H9 (cell line): ENCODE results near the gene SIL1. TPM values are rescaled to one million over a fixed set of nuclear protein-coding genes. Genes with fewer than 3 reads are reported as not detected.

Experiments used
- DNase-seq: peaks from one replicate; pipeline ENCODE4 v3.0.0-alpha.2; 2017
- H2AFZ ChIP-seq: one replicate; pipeline ENCODE4 v1.6.1; 2013; ENCODE audit warnings: mild to moderate bottlenecking, low read length, control low read depth, moderate library complexity
- H2AK5ac ChIP-seq: 2 replicates; pipeline ENCODE4 v1.6.1; 2013; ENCODE audit warnings: low read length, control low read depth, mixed read lengths; ENCODE audit not compliant: insufficient read length
- H2BK120ac ChIP-seq: one replicate; pipeline ENCODE4 v1.6.1; 2013; ENCODE audit warnings: low read depth, mild to moderate bottlenecking, low read length, control low read depth, inconsistent platforms; ENCODE audit not compliant: poor library complexity, severe bottlenecking
- H2BK12ac ChIP-seq: 2 replicates; pipeline ENCODE4 v1.6.1; 2013; ENCODE audit warnings: low read length, control low read depth, mixed read lengths, low read depth; ENCODE audit not compliant: insufficient read length
- H2BK15ac ChIP-seq: 2 replicates; pipeline ENCODE4 v1.6.1; 2013; ENCODE audit warnings: low read depth, low read length, control low read depth
- H2BK20ac ChIP-seq: one replicate; pipeline ENCODE4 v1.6.1; 2013; ENCODE audit warnings: low read depth, mild to moderate bottlenecking, low read length, control low read depth, inconsistent platforms; ENCODE audit not compliant: poor library complexity, severe bottlenecking
- H2BK5ac ChIP-seq: 2 replicates; pipeline ENCODE4 v1.6.1; 2013; ENCODE audit warnings: low read length, control low read depth, mixed read lengths; ENCODE audit not compliant: insufficient read length
- H3K14ac ChIP-seq: 2 replicates; pipeline ENCODE4 v1.6.1; 2013; ENCODE audit warnings: low read length, control low read depth; ENCODE audit not compliant: insufficient read depth
- H3K18ac ChIP-seq: 2 replicates; pipeline ENCODE4 v1.6.1; 2013; ENCODE audit warnings: low read depth, mild to moderate bottlenecking, mixed read lengths, low read length, control low read depth; ENCODE audit not compliant: insufficient read length
- H3K23ac ChIP-seq: 2 replicates; pipeline ENCODE4 v1.6.1; 2013; ENCODE audit warnings: low read length, control low read depth, mixed read lengths, low read depth; ENCODE audit not compliant: insufficient read length
- H3K23me2 ChIP-seq: 2 replicates; pipeline ENCODE4 v1.6.1; 2013; ENCODE audit warnings: low read depth, mild to moderate bottlenecking, mixed read lengths, low read length, control low read depth; ENCODE audit not compliant: insufficient read length, poor library complexity, severe bottlenecking
- H3K27ac ChIP-seq: 2 replicates; pipeline ENCODE4 v1.5.1; 2013; ENCODE audit warnings: low read length, control low read depth, mixed read lengths, low read depth; ENCODE audit not compliant: insufficient read length
- H3K27me3 ChIP-seq: 2 replicates; pipeline ENCODE4 v1.6.1; 2013; ENCODE audit warnings: low read length, control low read depth, inconsistent platforms; ENCODE audit not compliant: insufficient read depth
- H3K4ac ChIP-seq: 2 replicates; pipeline ENCODE4 v1.6.1; 2013; ENCODE audit warnings: low read depth, mild to moderate bottlenecking, control low read depth, inconsistent platforms, low read length, moderate library complexity
- H3K4me1 ChIP-seq: 2 replicates; pipeline ENCODE4 v1.6.1; 2013; ENCODE audit warnings: low read length, control low read depth, inconsistent platforms; ENCODE audit not compliant: insufficient read depth
- H3K4me2 ChIP-seq: 2 replicates; pipeline ENCODE4 v1.6.1; 2013; ENCODE audit warnings: low read length, control low read depth, mixed read lengths; ENCODE audit not compliant: insufficient read length, insufficient read depth
- H3K56ac ChIP-seq: 2 replicates; pipeline ENCODE4 v1.6.1; 2013; ENCODE audit warnings: low read depth, mild to moderate bottlenecking, mixed read lengths, low read length, control low read depth; ENCODE audit not compliant: insufficient read length
- H3K79me1 ChIP-seq: 2 replicates; pipeline ENCODE4 v1.6.1; 2013; ENCODE audit warnings: low read depth, mild to moderate bottlenecking, moderate library complexity, low read length, control low read depth, inconsistent platforms; ENCODE audit not compliant: insufficient read depth, poor library complexity, severe bottlenecking
- H3K79me2 ChIP-seq: 2 replicates; pipeline ENCODE4 v1.6.1; 2013; ENCODE audit warnings: low read length, control low read depth, inconsistent platforms; ENCODE audit not compliant: insufficient read depth
- H3K9ac ChIP-seq: 2 replicates; pipeline ENCODE4 v1.6.1; 2013; ENCODE audit warnings: low read length, control low read depth, mixed read lengths; ENCODE audit not compliant: insufficient read length; ENCODE audit errors: extremely low read depth
- H3K9me3 ChIP-seq: one replicate; pipeline ENCODE4 v1.6.1; 2013; ENCODE audit warnings: low read depth, low read length, inconsistent platforms; ENCODE audit not compliant: control insufficient read depth
- H3T11ph ChIP-seq: one replicate; pipeline ENCODE4 v1.6.1; 2013; ENCODE audit warnings: mild to moderate bottlenecking, low read length, control low read depth, inconsistent platforms
- H4K20me1 ChIP-seq: one replicate; pipeline ENCODE4 v1.6.1; 2013; ENCODE audit not compliant: control insufficient read depth, insufficient read length, insufficient read depth
- H4K5ac ChIP-seq: 2 replicates; pipeline ENCODE4 v1.6.1; 2013; ENCODE audit warnings: low read depth, mild to moderate bottlenecking, mixed read lengths, low read length, control low read depth; ENCODE audit not compliant: insufficient read length
- H4K8ac ChIP-seq: replicated peaks from 2 replicates; pipeline ENCODE4 v1.6.1; 2013; ENCODE audit warnings: low read length, control low read depth, mixed read lengths, low read depth; ENCODE audit not compliant: insufficient read length
- H4K91ac ChIP-seq: 2 replicates; pipeline ENCODE4 v1.6.1; 2013; ENCODE audit warnings: low read depth, mild to moderate bottlenecking, moderate library complexity, mixed read lengths, low read length, control low read depth; ENCODE audit not compliant: insufficient read length
- H3K27ac Mint-ChIP-seq, 3 experiments: 2 replicates in 2 of 3; 3 replicates in 1 of 3; pipeline ENCODE4 v1.8.0; 2020 to 2021; ENCODE audit warnings: mixed read lengths in 3 of 3, mild to moderate bottlenecking in 1 of 3, moderate library complexity in 1 of 3
- H3K27me3 Mint-ChIP-seq: 2 replicates; pipeline ENCODE4 v1.8.0; 2021; ENCODE audit warnings: low read depth, mild to moderate bottlenecking, moderate library complexity, mixed read lengths
- H3K36me3 Mint-ChIP-seq, 3 experiments: 2 replicates in 2 of 3; 3 replicates in 1 of 3; pipeline ENCODE4 v1.8.0; 2020 to 2021; ENCODE audit warnings: low read depth in 3 of 3, mixed read lengths in 3 of 3; ENCODE audit not compliant: insufficient read depth in 1 of 3
- H3K4me1 Mint-ChIP-seq, 2 experiments: 2 replicates each; pipeline ENCODE4 v1.8.0; 2020; ENCODE audit warnings: mixed read lengths in 2 of 2
- H3K4me3 Mint-ChIP-seq, 2 experiments: 2 replicates in 1 of 2; 3 replicates in 1 of 2; pipeline ENCODE4 v1.8.0; 2020 to 2021; ENCODE audit warnings: mild to moderate bottlenecking in 2 of 2, mixed read lengths in 2 of 2, moderate library complexity in 1 of 2
- H3K9me3 Mint-ChIP-seq, 2 experiments: 2 replicates in 1 of 2; 3 replicates in 1 of 2; pipeline ENCODE4 v1.8.0; 2020; ENCODE audit warnings: mild to moderate bottlenecking in 2 of 2, mixed read lengths in 2 of 2, moderate library complexity in 1 of 2
- WGBS: extraction: QIAGEN DNeasy Blood & Tissue Kit; methylation state at CpG from one replicate; pipeline ENCODE4 v1.1.7; 2013; ENCODE audit warnings: missing lambda C conversion rate, low lambda C conversion rate, mixed read lengths; ENCODE audit not compliant: insufficient read length; ENCODE audit errors: extremely low coverage; 5-methylcytosine and 5-hydroxymethylcytosine counted together
- total RNA-seq: library from RNA; stranded (reverse); gene quantifications from 2 replicates; pipeline ENCODE4 v1.2.1, GENCODE V29; 2021
- TF ChIP-seq, protein P1 (sequence below): fragments of 200-600 bp; sonication (generic); conservative IDR thresholded peaks from 3 replicates; pipeline ENCODE4 v1.8.0; 2021; ENCODE audit warnings: antibody characterized with exemption, mild to moderate bottlenecking

SIL1 gene
- total RNA-seq, 1 experiment from 2014 or later: 10.6 TPM

DNA sequence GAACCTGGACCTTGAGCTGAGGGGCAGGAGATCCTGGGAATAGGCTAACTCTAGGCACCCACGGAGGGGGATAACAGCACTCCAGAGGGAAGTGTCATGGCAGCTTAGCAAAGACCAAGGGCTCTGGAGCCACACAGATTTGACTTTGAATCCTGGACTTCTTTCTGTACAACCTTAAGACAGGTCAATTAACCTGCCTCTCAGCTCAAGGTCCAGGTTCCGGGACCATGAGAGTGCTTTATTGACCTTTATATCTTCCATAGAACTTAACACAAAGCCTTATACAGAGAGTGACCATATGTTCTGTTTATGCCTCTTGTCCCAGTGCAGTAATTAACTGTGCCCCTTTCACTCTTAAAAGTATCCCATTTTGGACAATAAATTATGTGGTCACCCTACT is 232.5 kb downstream of the SIL1 start:
- H4K91ac ChIP-seq: no peak overlapping the region
- no peak overlapping the region for H4K5ac ChIP-seq
- no peak overlapping the region for H2BK15ac ChIP-seq
- H3K14ac ChIP-seq: no peak overlapping the region
- no peak overlapping the region for H3T11ph ChIP-seq
- no peak overlapping the region for H2BK12ac ChIP-seq
- Mint-ChIP-seq H3K27me3 (no peaks in the 10 kb centered on the region; the same call in 1 of the 2 replicates), H3K9me3 (no peaks in the 10 kb centered on the region), H3K36me3 (no peaks in the 10 kb centered on the region), H3K4me1 (peaks cover 34 to 60% of the 10 kb centered on the region in 2 experiments), H3K4me3 (no peak overlapping the region), H3K27ac (no peak overlapping the region; a peak in 1 of 7 replicates)
- no peak overlapping the region for H2BK5ac ChIP-seq
- no peak overlapping the region for H3K23ac ChIP-seq
- no peak overlapping the region for H3K56ac ChIP-seq
- H3K27ac ChIP-seq: no peak overlapping the region
- H3K23me2 ChIP-seq: no peaks in the 10 kb centered on the region
- no peaks in the 10 kb centered on the region for H3K79me1 ChIP-seq
- H3K4ac ChIP-seq: no peak overlapping the region
- H2BK20ac ChIP-seq: no peak overlapping the region
- H2BK120ac ChIP-seq: no peak overlapping the region
- no peak overlapping the region for H3K9ac ChIP-seq
- no peaks in the 10 kb centered on the region for H3K27me3 ChIP-seq
- H2AFZ ChIP-seq: no peak overlapping the region
- peaks cover 5% of the 10 kb centered on the region; the same call in 1 of the 2 replicates for H3K4me1 ChIP-seq
- no peak overlapping the region for H3K18ac ChIP-seq
- H3K79me2 ChIP-seq: no peaks in the 10 kb centered on the region
- WGBS: no CpG with 5 or more reads among the region's 2 CpGs
- no peak for DNase-seq
- no peak overlapping the region for H3K4me2 ChIP-seq
- no peak overlapping the region for H4K8ac ChIP-seq
- H3K9me3 ChIP-seq: no peaks in the 10 kb centered on the region
- no peaks in the 10 kb centered on the region for H4K20me1 ChIP-seq
- TF ChIP-seq, protein P1, sequence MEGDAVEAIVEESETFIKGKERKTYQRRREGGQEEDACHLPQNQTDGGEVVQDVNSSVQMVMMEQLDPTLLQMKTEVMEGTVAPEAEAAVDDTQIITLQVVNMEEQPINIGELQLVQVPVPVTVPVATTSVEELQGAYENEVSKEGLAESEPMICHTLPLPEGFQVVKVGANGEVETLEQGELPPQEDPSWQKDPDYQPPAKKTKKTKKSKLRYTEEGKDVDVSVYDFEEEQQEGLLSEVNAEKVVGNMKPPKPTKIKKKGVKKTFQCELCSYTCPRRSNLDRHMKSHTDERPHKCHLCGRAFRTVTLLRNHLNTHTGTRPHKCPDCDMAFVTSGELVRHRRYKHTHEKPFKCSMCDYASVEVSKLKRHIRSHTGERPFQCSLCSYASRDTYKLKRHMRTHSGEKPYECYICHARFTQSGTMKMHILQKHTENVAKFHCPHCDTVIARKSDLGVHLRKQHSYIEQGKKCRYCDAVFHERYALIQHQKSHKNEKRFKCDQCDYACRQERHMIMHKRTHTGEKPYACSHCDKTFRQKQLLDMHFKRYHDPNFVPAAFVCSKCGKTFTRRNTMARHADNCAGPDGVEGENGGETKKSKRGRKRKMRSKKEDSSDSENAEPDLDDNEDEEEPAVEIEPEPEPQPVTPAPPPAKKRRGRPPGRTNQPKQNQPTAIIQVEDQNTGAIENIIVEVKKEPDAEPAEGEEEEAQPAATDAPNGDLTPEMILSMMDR: no peak
- H2AK5ac ChIP-seq: no peak overlapping the region
